HepG2 (cell line): ENCODE results near the gene PCNA. TPM values are rescaled to one million over a fixed set of nuclear protein-coding genes. Genes with fewer than 3 reads are reported as not detected.

Experiments used
- ATAC-seq: fragments of 200-7000 bp; cut with Tn5 transposase; 3 replicates; pipeline ENCODE4 v1.9.1; 2020; ENCODE audit warnings: mild to moderate bottlenecking, moderate library complexity
- BruUV-seq: library from RNA; stranded (reverse); fragments of 400-500 nt; replicated peaks from 2 replicates; lab custom pipeline; 2021; lab: Mats Ljungman, UMichigan
- CTCF ChIA-PET: fragments of 300-600 bp; formaldehyde crosslinking; extraction: SDS; loops from one replicate; lab custom pipeline; 2021; ENCODE audit warnings: low total read pairs, inconsistent platforms, low intra/inter-chr PET ratio; lab: Yijun Ruan, JAX
- POLR2A ChIA-PET: fragments of 350-600 bp; sonication (Branson Sonifier 250); formaldehyde crosslinking; loops from one replicate; lab custom pipeline; 2020; ENCODE audit warnings: antibody characterized with exemption, inconsistent platforms; lab: Yijun Ruan, JAX
- DNase-seq: peaks from one replicate; pipeline ENCODE4 v3.0.0-alpha.2; 2015; ENCODE audit warnings: low spot score
- FAIRE-seq: peaks from 3 replicates; lab custom pipeline; 2011; peaks lifted over from hg19 to GRCh38; lab: Jason Lieb, UNC
- H2AFZ ChIP-seq: one replicate; pipeline ENCODE4 v1.6.1; 2011; ENCODE audit warnings: low read length, inconsistent platforms
- H3K27ac ChIP-seq: fragments of 300-600 bp; 3 replicates; pipeline ENCODE4 v1.8.0; 2011; ENCODE audit warnings: mixed run types, mild to moderate bottlenecking, mixed read lengths, low read length, inconsistent platforms; ENCODE audit not compliant: insufficient read depth; ENCODE audit errors: extremely low read length
- H3K27me3 ChIP-seq, 2 experiments: fragments of 200-600 bp in 1 of 2; 2 replicates in 1 of 2; 3 replicates in 1 of 2; pipeline versions ENCODE4 v1.6.0 to v1.8.0; 2011; ENCODE audit warnings: low read length in 2 of 2, mild to moderate bottlenecking in 2 of 2, moderate library complexity in 2 of 2, inconsistent platforms in 1 of 2; ENCODE audit not compliant: insufficient read depth in 2 of 2, control insufficient read depth in 1 of 2
- H3K36me3 ChIP-seq, 2 experiments: fragments of 200-600 bp in 1 of 2; replicated peaks in 1 of 2; 2 replicates in 1 of 2; 3 replicates in 1 of 2; pipeline versions ENCODE4 v1.5.1 to v1.8.0; 2011; ENCODE audit warnings: low read length in 2 of 2, inconsistent platforms in 1 of 2; ENCODE audit not compliant: insufficient read depth in 2 of 2, control insufficient read depth in 1 of 2
- H3K4me1 ChIP-seq: 2 replicates; pipeline ENCODE4 v1.5.1; 2012; ENCODE audit warnings: low read length, inconsistent platforms; ENCODE audit not compliant: insufficient read depth
- H3K4me2 ChIP-seq: 2 replicates; pipeline ENCODE4 v1.6.0; 2011; ENCODE audit warnings: low read depth, low read length, inconsistent platforms
- H3K4me3 ChIP-seq, 3 experiments: fragments of 200-600 bp in 1 of 3; sonication (generic), shearing (Covaris generic) in 1 of 3; replicated peaks in 1 of 3; 2 replicates each; pipeline ENCODE4 v1.5.1; 2011 to 2016; ENCODE audit warnings: low read length in 3 of 3, inconsistent platforms in 2 of 3, low read depth in 2 of 3, mild to moderate bottlenecking in 2 of 3, control low read depth in 1 of 3, mixed read lengths in 1 of 3; ENCODE audit not compliant: insufficient read depth in 1 of 3
- H3K79me2 ChIP-seq: one replicate; pipeline ENCODE4 v1.6.1; 2011; ENCODE audit warnings: low read length, inconsistent platforms; ENCODE audit not compliant: insufficient read depth
- H3K9ac ChIP-seq: 2 replicates; pipeline ENCODE4 v1.6.0; 2011; ENCODE audit warnings: mild to moderate bottlenecking, low read depth, low read length, inconsistent platforms; ENCODE audit not compliant: insufficient read depth
- H3K9me3 ChIP-seq: 2 replicates; pipeline ENCODE4 v1.5.1; 2012; ENCODE audit warnings: mild to moderate bottlenecking, low read length
- H4K20me1 ChIP-seq: 2 replicates; pipeline ENCODE4 v1.6.0; 2011; ENCODE audit warnings: inconsistent platforms, mild to moderate bottlenecking, low read length, moderate library complexity; ENCODE audit not compliant: insufficient read depth
- AHR ChIP-seq: IDR thresholded peaks from 2 replicates; pipeline ENCODE4 v1.6.1; 2018; ENCODE audit warnings: missing genetic modification reagents, missing compliant biosample characterization
- BCL3 ChIP-seq: sonication (generic); formaldehyde crosslinking; IDR thresholded peaks from 2 replicates; pipeline ENCODE4 v1.5.1; 2020; ENCODE audit warnings: mild to moderate bottlenecking, missing genetic modification reagents, moderate library complexity
- GATA4 ChIP-seq: sonication (generic); IDR thresholded peaks from 2 replicates; pipeline ENCODE4 v1.6.1; 2016; ENCODE audit warnings: antibody characterized with exemption, low read depth, borderline replicate concordance
- HNRNPK ChIP-seq: fragments of 200-400 bp; formaldehyde crosslinking; IDR thresholded peaks from 2 replicates; pipeline ENCODE4 v1.6.1; 2018; ENCODE audit warnings: low read length, low read depth, moderate library complexity, mild to moderate bottlenecking; ENCODE audit not compliant: poor library complexity, severe bottlenecking
- NFKB2 ChIP-seq: sonication (generic); formaldehyde crosslinking; IDR thresholded peaks from 2 replicates; pipeline ENCODE4 v1.4.0; 2020; ENCODE audit warnings: missing genetic modification reagents, borderline replicate concordance
- PREB ChIP-seq: sonication (generic); formaldehyde crosslinking; IDR thresholded peaks from 2 replicates; pipeline ENCODE4 v1.4.0; 2020; ENCODE audit warnings: missing genetic modification reagents
- SOX5 ChIP-seq: IDR thresholded peaks from 2 replicates; pipeline ENCODE4 v1.6.1; 2016; ENCODE audit warnings: borderline replicate concordance
- SOX6 ChIP-seq, 2 experiments: fragments of 450-650 bp in 1 of 2; sonication (generic) in 1 of 2; formaldehyde crosslinking in 1 of 2; IDR thresholded peaks; 2 replicates each; pipeline versions ENCODE4 v1.4.0 to v1.6.1; 2017 to 2020; ENCODE audit warnings: antibody characterized with exemption in 1 of 2, mild to moderate bottlenecking in 1 of 2, missing genetic modification reagents in 1 of 2
- ZBTB33 ChIP-seq: sonication (generic); formaldehyde crosslinking; IDR thresholded peaks from 2 replicates; pipeline ENCODE4 v1.4.0; 2020; ENCODE audit warnings: missing genetic modification reagents
- ZBTB43 ChIP-seq: sonication (generic); formaldehyde crosslinking; conservative IDR thresholded peaks from 2 replicates; pipeline ENCODE4 v1.4.0; 2020; ENCODE audit warnings: missing genetic modification reagents
- ZNF251 ChIP-seq: sonication (generic); formaldehyde crosslinking; IDR thresholded peaks from 2 replicates; pipeline ENCODE4 v1.9.0; 2021; ENCODE audit warnings: mild to moderate bottlenecking, missing genetic modification reagents
- ZNF598 ChIP-seq: sonication (generic); formaldehyde crosslinking; IDR thresholded peaks from 2 replicates; pipeline ENCODE4 v1.5.1; 2020; ENCODE audit warnings: mild to moderate bottlenecking, missing genetic modification reagents, borderline replicate concordance
- ZNF614 ChIP-seq: IDR thresholded peaks from 2 replicates; pipeline ENCODE4 v1.6.1; 2018; ENCODE audit warnings: missing biosample characterization, missing genetic modification reagents, inconsistent platforms, borderline replicate concordance
- ZNF639 ChIP-seq: conservative IDR thresholded peaks from 2 replicates; pipeline ENCODE4 v1.6.1; 2018; ENCODE audit warnings: missing genetic modification reagents
- ZNF850 ChIP-seq: sonication (generic); formaldehyde crosslinking; conservative IDR thresholded peaks from 2 replicates; pipeline ENCODE4 v1.9.0; 2021; ENCODE audit warnings: mild to moderate bottlenecking, missing genetic modification reagents
- ZSCAN30 ChIP-seq: sonication (generic); formaldehyde crosslinking; IDR thresholded peaks from 2 replicates; pipeline ENCODE4 v1.5.0; 2020; ENCODE audit warnings: mild to moderate bottlenecking, missing genetic modification reagents
- WGBS: methylation state at CpG from one replicate; pipeline ENCODE4 v1.1.6; 2017; ENCODE audit warnings: low lambda C conversion rate; 5-methylcytosine and 5-hydroxymethylcytosine counted together
- in situ Hi-C: cut with HindIII; loops from 2 replicates; pipeline ENCODE4 v1.10.0; 2017; ENCODE audit warnings: low pct_unique_long_range_greater_than_20kb; ENCODE audit not compliant: extremely low pct_ligation_motif_present
- intact Hi-C: fragments of 100-400 bp; cut with micrococcal nuclease; formaldehyde crosslinking; loops from one replicate; pipeline ENCODE4 v1.10.0; 2022; ENCODE audit not compliant: unreplicated experiment
- polyA plus RNA-seq, 8 experiments: library from polyadenylated mRNA; depleted of rRNA in 3 of 8; stranded (reverse) in 7 of 8; unstranded in 1 of 8; fragments of >200 nt; fragmentation: Illumina TruSeq in 4 of 8; extraction: Trizol in 4 of 8; gene quantifications; 2 replicates each; pipeline versions ENCODE4 v1.2.1 to v1.2.3, GENCODE V29; 2011 to 2016; ENCODE audit warnings: low read depth in 4 of 8, missing spikeins in 1 of 8, mixed read lengths in 1 of 8; ENCODE audit not compliant: insufficient read depth in 1 of 8
- total RNA-seq, 5 experiments: library from RNA; depleted of rRNA; stranded (reverse); fragments of >200 nt; fragmentation: Illumina TruSeq; extraction: Trizol; gene quantifications; 2 replicates each; pipeline ENCODE4 v1.2.3, GENCODE V29; 2016; ENCODE audit warnings: low read depth in 1 of 5

PCNA gene
- total and polyA plus RNA-seq, 2 of the 13 experiments (the other 11 are each of a cell fraction or from before 2014, with no cell fraction given) = 229 to 655 TPM

GRCh38 chr20:5078399-5078958 lies 41.3 kb downstream of the PCNA start:
- no TSS peak for BruUV-seq
- intact Hi-C loops = no loop called here
- DNase-seq (peak; percentile 60), FAIRE-seq (peak; percentile 61), ATAC-seq (peak; percentile 88)
- CTCF ChIA-PET = no interaction called here
- H3K4me3 ChIP-seq = peak overlapping the region; percentile 54 to 60 (median 59)
- in situ Hi-C loops = no loop called here
- no peaks in the 10 kb centered on the region for H3K27me3 ChIP-seq
- no peaks in the 10 kb centered on the region for H4K20me1 ChIP-seq
- peak overlapping the region; percentile 2 for H3K27ac ChIP-seq
- peaks cover 36% of the 10 kb centered on the region for H3K4me1 ChIP-seq
- peak overlapping the region; percentile 90 for H2AFZ ChIP-seq
- POLR2A ChIA-PET = interaction anchor here (1.3 kb wide), 1 partner anchor 27 kb away, joined by 4 read pairs; no protein-coding TSS in a partner anchor
- no peaks in the 10 kb centered on the region for H3K9me3 ChIP-seq
- no peaks in the 10 kb centered on the region for H3K79me2 ChIP-seq
- H3K9ac ChIP-seq = peak overlapping the region; percentile 42
- H3K36me3 ChIP-seq = no peaks in the 10 kb centered on the region
- 17% methylated on average over 11 of the region's 11 CpGs for WGBS
- peak overlapping the region; percentile 78 for H3K4me2 ChIP-seq
- TF ChIP-seq HNRNPK (no peak), ZNF614 (CRISPR knock-in tag) (peak; percentile 53; the same call in 1 of the 2 replicates), SOX6 (IDR thresholded peaks at IDR 0.05) (no peak), SOX6 (CRISPR knock-in tag; IDR thresholded peaks at IDR 0.05) (peak; percentile 63; the same call in 1 of the 2 replicates), ZSCAN30 (CRISPR knock-in tag) (no peak), AHR (CRISPR knock-in tag) (peak; percentile 39; the same call in 1 of the 2 replicates), SOX5 (CRISPR knock-in tag) (0 out of 2 replicates have a peak, but pooled peaks have one; percentile 37), ZNF598 (CRISPR knock-in tag) (peak; percentile 46; the same call in 1 of the 2 replicates), BCL3 (CRISPR knock-in tag) (peak; percentile 41; the same call in 1 of the 2 replicates), ZBTB43 (CRISPR knock-in tag) (0 out of 2 replicates have a peak, but pooled peaks have one; percentile 26), ZNF251 (0 out of 2 replicates have a peak, but pooled peaks have one; percentile 43), NFKB2 (CRISPR knock-in tag) (no peak), ZBTB33 (CRISPR knock-in tag) (peak; percentile 61; the same call in 1 of the 2 replicates), ZNF850 (no peak), GATA4 (no peak), ZNF639 (CRISPR knock-in tag) (peak; percentile 54; the same call in 1 of the 2 replicates), PREB (no peak)
